CD4-positive, alpha-beta T cell treated with Interleukin-10 for 1 hour (primary cell): Measurements from ENCODE around the gene NTMT1.
"Not testable (repeated sequence)": the region's sequence is repeated elsewhere in the genome, so short reads cannot be mapped to it uniquely, and the experiment has no call there.

Experiments used
- DNase-seq: peaks from one replicate; pipeline ENCODE4 v3.0.0-alpha.2; 2020

Gene NTMT1

GRCh38 chr9:129655696-129656095 is 29.7 kb downstream of the NTMT1 start:
- DNase-seq = no peak

DNA sequence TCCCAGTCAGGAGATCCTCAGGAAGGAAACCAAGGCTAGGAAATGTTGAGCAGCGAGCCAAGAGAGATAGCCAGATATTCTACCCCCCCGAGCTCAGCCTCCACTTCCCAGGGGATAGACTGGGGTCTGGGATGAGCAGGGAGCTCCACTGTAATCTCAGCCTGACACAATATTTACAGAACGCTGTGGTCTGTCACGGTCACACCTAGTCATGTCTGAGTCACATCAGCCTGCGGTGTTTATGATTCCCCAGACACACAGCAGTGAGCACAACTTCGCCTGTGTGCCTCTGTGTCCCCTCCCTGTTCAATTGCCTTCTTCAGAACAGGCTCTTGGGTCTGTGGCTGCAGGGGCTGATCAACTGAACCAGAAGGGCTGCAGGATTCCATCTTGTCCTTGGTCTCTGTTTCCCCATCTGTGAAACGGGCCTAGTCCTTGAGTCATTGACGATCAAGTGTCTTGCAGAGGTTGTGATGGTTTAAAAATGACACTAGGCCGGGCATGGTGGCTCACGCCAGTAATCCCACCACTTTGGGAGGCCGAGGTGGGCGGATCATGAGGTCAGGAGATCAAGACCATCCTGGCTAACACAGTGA is 30.9 kb downstream of the NTMT1 start:
- DNase-seq = no peak

- no peak for DNase-seq
Measured at GRCh38 chr9:129661029-129661428, 35.1 kb downstream of the NTMT1 start.

- DNase-seq = not testable (repeated sequence)
Measured at GRCh38 chr9:129662239-129662638, 36.3 kb downstream of the NTMT1 start.

- DNase-seq = no peak
Measured at GRCh38 chr9:129664746-129665388, 38.9 kb downstream of the NTMT1 start.

GRCh38 chr9:129665389-129665775 is 39.4 kb downstream of the NTMT1 start, which contains the start of gene PRRX2:
PRRX2 (plus strand) TSS chr9:129665647; CDS start chr9:129665868, 221 bp downstream.
- DNase-seq = peak; percentile 17

DNA sequence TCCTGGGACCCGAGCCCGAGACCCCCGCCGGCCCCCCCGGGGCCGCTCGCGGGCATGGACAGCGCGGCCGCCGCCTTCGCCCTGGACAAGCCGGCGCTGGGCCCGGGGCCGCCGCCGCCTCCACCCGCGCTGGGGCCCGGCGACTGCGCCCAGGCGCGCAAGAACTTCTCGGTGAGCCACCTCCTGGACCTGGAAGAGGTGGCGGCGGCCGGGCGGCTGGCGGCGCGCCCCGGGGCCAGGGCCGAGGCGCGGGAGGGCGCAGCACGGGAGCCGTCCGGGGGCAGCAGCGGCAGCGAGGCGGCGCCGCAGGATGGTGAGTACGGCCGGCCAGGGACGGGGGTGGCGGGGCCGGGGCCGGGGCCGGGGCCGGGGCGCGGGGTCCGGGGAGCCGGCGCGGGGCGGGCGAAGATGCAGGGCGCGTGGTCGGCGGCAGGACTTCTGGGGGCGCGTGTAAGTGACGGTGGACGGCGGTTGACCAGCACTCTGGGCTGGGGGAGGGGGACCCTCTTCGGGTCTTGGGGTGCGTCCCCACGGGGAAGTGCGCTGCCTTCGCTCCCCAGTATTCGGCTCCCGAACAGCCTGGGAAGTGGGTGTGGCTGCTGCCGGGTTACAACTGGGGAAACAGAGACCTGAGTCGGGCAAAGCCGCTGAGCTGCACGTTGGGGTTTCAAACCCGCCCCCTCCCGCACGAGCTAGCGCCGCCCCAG is 40.0 kb downstream of the NTMT1 start:
- no peak for DNase-seq

DNA sequence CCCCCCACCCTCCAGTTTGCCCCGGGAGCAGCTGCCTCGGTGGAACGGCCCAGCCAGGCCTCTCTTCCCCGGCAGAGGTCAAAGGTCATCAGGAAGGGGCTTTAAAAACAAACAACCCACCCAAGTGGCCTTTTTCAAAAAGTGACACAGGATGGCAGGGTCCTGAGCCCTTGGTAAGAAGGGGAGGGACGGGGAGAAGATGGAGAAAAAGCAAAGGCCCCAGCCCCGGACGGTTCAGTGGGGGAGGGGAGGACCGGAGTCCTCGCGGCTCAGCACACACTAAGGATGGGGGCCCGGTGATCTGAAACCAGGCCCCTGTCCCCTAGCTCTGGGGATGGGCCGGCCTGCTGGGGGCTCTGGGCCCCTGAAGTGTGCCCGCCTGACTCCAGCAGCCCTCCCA is 40.6 kb downstream of the NTMT1 start:
- no peak for DNase-seq

- no peak for DNase-seq
Measured at GRCh38 chr9:129667378-129667777, 41.4 kb downstream of the NTMT1 start.

DNA sequence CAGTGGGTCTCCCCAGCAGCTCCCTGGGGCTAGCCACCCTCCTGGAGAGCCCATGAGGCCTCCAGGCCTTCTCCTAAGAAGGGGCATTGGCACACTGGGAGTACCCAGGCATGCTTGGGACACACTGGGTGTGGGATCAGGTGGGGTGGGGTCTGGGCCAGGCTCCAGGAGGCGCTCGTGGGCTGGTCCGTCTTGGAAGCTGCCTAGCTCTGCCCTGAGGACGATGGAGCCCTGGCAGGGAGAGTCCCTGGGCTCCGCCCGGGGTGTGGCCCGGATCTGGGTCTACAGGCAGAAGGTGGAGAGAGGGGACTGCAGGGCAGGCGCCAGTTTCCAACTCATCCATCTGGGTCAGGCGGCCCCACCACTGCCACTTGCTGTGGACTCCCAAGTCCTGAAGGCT is 41.9 kb downstream of the NTMT1 start:
- DNase-seq = no peak

- DNase-seq = no peak
Measured at GRCh38 chr9:129669141-129669718, 43.3 kb downstream of the NTMT1 start.

DNA sequence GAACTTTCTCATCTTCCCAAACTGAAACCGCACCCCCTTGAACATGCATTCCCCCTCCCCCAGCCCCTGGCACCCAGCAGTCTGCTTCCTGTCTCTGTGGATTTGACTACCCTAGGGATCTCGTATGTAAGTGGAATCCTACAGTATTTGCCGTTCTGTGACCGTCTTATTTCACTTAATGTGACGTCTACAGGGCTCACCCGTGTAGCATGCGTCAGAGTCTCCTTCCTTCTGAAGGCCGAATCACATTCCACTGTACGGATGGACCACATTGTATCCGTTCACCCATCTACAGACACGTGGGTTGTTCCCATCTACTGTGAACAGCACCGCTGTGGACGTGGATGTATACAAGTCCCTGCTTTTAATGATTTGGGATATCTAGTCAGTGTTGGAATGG is 44.0 kb downstream of the NTMT1 start:
- no peak for DNase-seq

DNA sequence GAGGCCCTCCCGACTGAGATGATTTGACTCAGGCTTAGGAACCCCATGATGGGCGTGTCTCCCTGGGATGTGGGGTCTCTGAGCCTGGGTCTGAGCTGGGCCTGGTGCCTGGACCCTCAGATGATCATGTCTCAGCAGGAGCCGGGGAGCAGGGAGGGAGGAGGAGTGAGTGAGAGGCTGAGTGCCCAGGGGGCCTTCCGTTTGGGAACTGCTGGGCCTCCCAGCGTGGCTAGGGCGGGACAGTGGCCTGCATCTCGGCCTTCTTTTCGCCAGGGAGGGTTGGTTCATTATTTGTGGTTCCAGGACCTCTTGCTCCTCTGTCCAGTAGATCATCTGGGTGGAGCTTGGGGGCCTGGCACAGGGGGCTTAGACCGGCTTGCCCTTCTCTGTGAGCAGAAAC is 45.1 kb downstream of the NTMT1 start:
- no peak for DNase-seq

GRCh38 chr9:129671519-129671918 is 45.6 kb downstream of the NTMT1 start:
- no peak for DNase-seq

DNA sequence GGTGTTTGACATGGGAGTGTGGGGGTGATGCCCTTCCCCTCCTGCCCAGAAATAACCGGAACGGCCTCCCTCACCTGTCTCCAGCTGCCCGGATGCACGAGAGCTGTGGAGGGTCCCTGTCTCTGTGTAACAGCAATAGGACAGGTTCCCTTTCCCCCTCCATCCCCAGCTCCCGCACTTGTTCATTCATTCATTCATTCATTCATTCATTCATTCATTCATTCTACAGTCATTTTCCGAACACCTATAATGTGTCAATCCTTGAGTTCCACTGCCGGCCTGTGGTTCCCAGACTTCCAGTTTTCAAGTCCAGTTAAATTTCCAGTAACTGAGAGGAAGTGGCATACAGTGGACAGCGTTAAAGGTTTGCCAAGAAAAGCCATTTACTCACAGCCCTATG is 46.7 kb downstream of the NTMT1 start:
- no peak for DNase-seq

- no peak for DNase-seq
Measured at GRCh38 chr9:129673602-129674001, 47.6 kb downstream of the NTMT1 start.

GRCh38 chr9:129674229-129674628 is 48.3 kb downstream of the NTMT1 start:
- no peak for DNase-seq

- DNase-seq = no peak
Measured at GRCh38 chr9:129675620-129676019, 49.7 kb downstream of the NTMT1 start.

- DNase-seq = no peak
Measured at GRCh38 chr9:129676287-129676686, 50.3 kb downstream of the NTMT1 start.

- DNase-seq = no peak
Measured at GRCh38 chr9:129676975-129677374, 51.0 kb downstream of the NTMT1 start.

DNA sequence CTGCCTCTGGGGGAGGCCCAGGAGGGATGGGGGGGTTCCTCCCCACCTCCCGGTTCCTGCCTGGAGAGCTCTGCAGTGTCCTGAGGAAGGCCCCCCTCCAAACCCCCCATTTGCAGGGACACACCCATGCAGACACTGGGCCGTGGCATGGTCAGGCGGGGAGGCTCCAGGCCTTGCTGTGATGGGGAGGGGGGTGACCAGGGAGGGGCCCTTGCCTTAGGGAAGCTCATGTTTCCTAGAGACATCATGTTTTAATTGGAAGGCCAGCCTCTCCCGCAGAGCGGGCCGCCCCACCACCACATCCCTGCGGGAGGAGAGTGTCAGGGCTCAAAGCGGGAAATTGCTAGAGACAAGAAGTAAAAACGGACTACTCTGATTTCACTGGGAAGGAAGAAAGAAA is 51.5 kb downstream of the NTMT1 start:
- DNase-seq = no peak

GRCh38 chr9:129678844-129679243 is 52.9 kb downstream of the NTMT1 start:
- DNase-seq = no peak

DNA sequence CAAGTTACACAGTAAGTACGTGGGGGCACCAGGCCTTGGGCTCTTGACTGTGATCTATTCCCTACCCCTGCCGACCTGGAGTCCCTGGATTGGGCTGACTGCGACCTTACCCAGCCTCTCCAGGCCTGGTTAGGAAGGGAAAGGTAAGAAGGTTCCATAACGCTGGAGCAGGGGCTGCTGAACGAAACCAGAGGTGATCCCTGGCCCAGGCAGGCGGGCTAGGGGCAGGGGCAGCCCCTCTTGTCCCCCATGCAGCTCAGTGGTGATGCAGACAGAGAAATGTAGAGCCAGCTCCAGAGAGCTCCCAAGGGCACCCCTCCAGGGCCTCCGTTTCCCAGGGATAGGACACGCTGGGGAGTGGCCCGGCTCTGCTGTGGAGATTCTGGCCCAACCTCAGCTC is 53.6 kb downstream of the NTMT1 start:
- no peak for DNase-seq

- DNase-seq = no peak
Measured at GRCh38 chr9:129681924-129682323, 56.0 kb downstream of the NTMT1 start.
